ENCODE results near the gene MOGAT1.

GRCh38 chr2:222734703-222735014, 63.2 kb downstream of the MOGAT1 start:
- no peak for TF ChIP-seq CTCF (conservative IDR thresholded peaks at IDR 0.05; ENCODE audit: low read depth, low read length)
- TF ChIP-seq EZH2 (IDR thresholded peaks at IDR 0.05; ENCODE audit: borderline replicate concordance, low read depth, low read length, poor library complexity, severe bottlenecking): no peak

All from A673 (cell line).